ENCODE measurements around the gene ZBTB46. TPM values are rescaled to one million over a fixed set of nuclear protein-coding genes. Genes with fewer than 3 reads are reported as not detected.

The ZBTB46 gene
- total RNA-seq, 1 experiment from 2014 or later, result 9.5 TPM

- no TSS peak for BruUV-seq (replicated peaks)
- TF ChIP-seq, protein P1, sequence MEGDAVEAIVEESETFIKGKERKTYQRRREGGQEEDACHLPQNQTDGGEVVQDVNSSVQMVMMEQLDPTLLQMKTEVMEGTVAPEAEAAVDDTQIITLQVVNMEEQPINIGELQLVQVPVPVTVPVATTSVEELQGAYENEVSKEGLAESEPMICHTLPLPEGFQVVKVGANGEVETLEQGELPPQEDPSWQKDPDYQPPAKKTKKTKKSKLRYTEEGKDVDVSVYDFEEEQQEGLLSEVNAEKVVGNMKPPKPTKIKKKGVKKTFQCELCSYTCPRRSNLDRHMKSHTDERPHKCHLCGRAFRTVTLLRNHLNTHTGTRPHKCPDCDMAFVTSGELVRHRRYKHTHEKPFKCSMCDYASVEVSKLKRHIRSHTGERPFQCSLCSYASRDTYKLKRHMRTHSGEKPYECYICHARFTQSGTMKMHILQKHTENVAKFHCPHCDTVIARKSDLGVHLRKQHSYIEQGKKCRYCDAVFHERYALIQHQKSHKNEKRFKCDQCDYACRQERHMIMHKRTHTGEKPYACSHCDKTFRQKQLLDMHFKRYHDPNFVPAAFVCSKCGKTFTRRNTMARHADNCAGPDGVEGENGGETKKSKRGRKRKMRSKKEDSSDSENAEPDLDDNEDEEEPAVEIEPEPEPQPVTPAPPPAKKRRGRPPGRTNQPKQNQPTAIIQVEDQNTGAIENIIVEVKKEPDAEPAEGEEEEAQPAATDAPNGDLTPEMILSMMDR (IDR thresholded peaks at IDR 0.05; ENCODE audit: insufficient read depth in 1 of 2, low read depth in 1 of 2, low read length in 1 of 2, severe bottlenecking in 1 of 2, unreplicated experiment in 1 of 2), result no peak
- ChIA-PET CTCF (no interaction called here), POLR2A (no interaction called here)
- Mint-ChIP-seq H3K4me1 (ENCODE audit: low read depth, unreplicated experiment) (peaks cover 6% of the 10 kb centered on the region), H3K4me3 (ENCODE audit: unreplicated experiment) (no peak overlapping the region), H3K27ac (ENCODE audit: unreplicated experiment) (no peak overlapping the region), H3K36me3 (ENCODE audit: insufficient read depth, unreplicated experiment) (no peaks in the 10 kb centered on the region), H3K27me3 (ENCODE audit: insufficient read depth, unreplicated experiment) (peaks cover 3% of the 10 kb centered on the region), H3K9me3 (ENCODE audit: unreplicated experiment) (no peaks in the 10 kb centered on the region)
- H3K4me1 ChIP-seq, result peaks cover 32% of the 10 kb centered on the region
- H3K4me3 ChIP-seq (ENCODE audit: low read depth, low read length), result no peak overlapping the region
- no peak for DNase-seq
- no peaks in the 10 kb centered on the region for H3K36me3 ChIP-seq (ENCODE audit: control insufficient read depth, insufficient read depth, low read length)
- H3K27me3 ChIP-seq (replicated peaks; ENCODE audit: control insufficient read depth, insufficient read depth, low read length), result no peaks in the 10 kb centered on the region
- intact Hi-C loops (cut with micrococcal nuclease; ENCODE audit: unreplicated experiment), result no loop called here
- H3K9me3 ChIP-seq, result no peaks in the 10 kb centered on the region
Measured at GRCh38 chr20:63844511-63844991, 13.5 kb upstream of the ZBTB46 start.

GRCh38 chr20:63843778-63844177 lies 12.7 kb upstream of the ZBTB46 start:
- Mint-ChIP-seq H3K27me3 (ENCODE audit: insufficient read depth, unreplicated experiment) (peaks cover 3% of the 10 kb centered on the region), H3K9me3 (ENCODE audit: unreplicated experiment) (no peaks in the 10 kb centered on the region), H3K4me1 (ENCODE audit: low read depth, unreplicated experiment) (peaks cover 6% of the 10 kb centered on the region), H3K27ac (ENCODE audit: unreplicated experiment) (no peak overlapping the region), H3K4me3 (ENCODE audit: unreplicated experiment) (no peak overlapping the region), H3K36me3 (ENCODE audit: insufficient read depth, unreplicated experiment) (no peaks in the 10 kb centered on the region)
- TF ChIP-seq, protein P1 (IDR thresholded peaks at IDR 0.05; ENCODE audit: insufficient read depth in 1 of 2, low read depth in 1 of 2, low read length in 1 of 2, severe bottlenecking in 1 of 2, unreplicated experiment in 1 of 2), result no peak
- no peak overlapping the region for H3K4me3 ChIP-seq (ENCODE audit: low read depth, low read length)
- H3K27me3 ChIP-seq (replicated peaks; ENCODE audit: control insufficient read depth, insufficient read depth, low read length), result no peaks in the 10 kb centered on the region
- peak in 1 of 2 experiments; percentile 46 for DNase-seq
- no peaks in the 10 kb centered on the region for H3K36me3 ChIP-seq (ENCODE audit: control insufficient read depth, insufficient read depth, low read length)
- POLR2A ChIA-PET, result no interaction called here
- no TSS peak for BruUV-seq (replicated peaks)
- H3K4me1 ChIP-seq, result peaks cover 32% of the 10 kb centered on the region
- CTCF ChIA-PET, result no interaction called here
- H3K9me3 ChIP-seq, result no peaks in the 10 kb centered on the region
- intact Hi-C loops (cut with micrococcal nuclease; ENCODE audit: unreplicated experiment), result no loop called here

DNA sequence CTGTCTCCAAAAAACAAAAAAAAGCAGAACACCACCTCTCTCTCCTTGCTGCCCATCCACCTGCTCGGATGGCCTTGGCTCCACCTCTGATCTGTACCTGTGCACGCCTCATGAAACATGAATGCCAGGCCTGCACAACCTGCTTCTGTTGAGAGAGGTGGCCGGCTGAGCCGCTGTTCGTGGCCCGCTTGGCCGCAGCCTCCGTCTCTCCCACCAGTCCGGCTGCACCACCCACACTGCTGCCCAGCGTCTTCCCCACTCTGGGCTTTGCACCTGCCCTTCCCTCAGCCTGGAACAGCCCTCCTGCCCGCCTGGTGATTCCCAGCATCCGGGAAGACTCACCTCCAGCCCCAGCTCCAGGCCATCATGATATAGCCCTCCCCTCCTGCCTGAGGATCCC lies 12.2 kb upstream of the ZBTB46 start:
- POLR2A ChIA-PET, result interaction anchor here (1.6 kb wide), 1 partner anchor 22 kb away, joined by 7 read pairs; the partner anchor contains the start of gene TPD52L2
- H3K27me3 ChIP-seq (replicated peaks; ENCODE audit: control insufficient read depth, insufficient read depth, low read length), result no peaks in the 10 kb centered on the region
- CTCF ChIA-PET, result no interaction called here
- BruUV-seq (replicated peaks), result no TSS peak
- no peaks in the 10 kb centered on the region for H3K9me3 Mint-ChIP-seq (ENCODE audit: unreplicated experiment)
- H3K27me3 Mint-ChIP-seq (ENCODE audit: insufficient read depth, unreplicated experiment), result peaks cover 3% of the 10 kb centered on the region
- no peak overlapping the region for H3K4me3 Mint-ChIP-seq (ENCODE audit: unreplicated experiment)
- peaks cover 27% of the 10 kb centered on the region for H3K4me1 ChIP-seq
- H3K4me3 ChIP-seq (ENCODE audit: low read depth, low read length), result no peak overlapping the region
- H3K36me3 Mint-ChIP-seq (ENCODE audit: insufficient read depth, unreplicated experiment), result no peaks in the 10 kb centered on the region
- TF ChIP-seq, protein P1 (IDR thresholded peaks at IDR 0.05; ENCODE audit: insufficient read depth in 1 of 2, low read depth in 1 of 2, low read length in 1 of 2, severe bottlenecking in 1 of 2, unreplicated experiment in 1 of 2), result no peak
- peaks cover 6% of the 10 kb centered on the region for H3K4me1 Mint-ChIP-seq (ENCODE audit: low read depth, unreplicated experiment)
- H3K36me3 ChIP-seq (ENCODE audit: control insufficient read depth, insufficient read depth, low read length), result no peaks in the 10 kb centered on the region
- peak in 1 of 2 experiments; percentile 39 for DNase-seq
- H3K9me3 ChIP-seq, result no peaks in the 10 kb centered on the region
- intact Hi-C loops (cut with micrococcal nuclease; ENCODE audit: unreplicated experiment), result no loop called here
- H3K27ac Mint-ChIP-seq (ENCODE audit: unreplicated experiment), result no peak overlapping the region

All from Caco-2 (cell line).